ENCODE measurements around the gene IGSF23. TPM values are rescaled to one million over a fixed set of nuclear protein-coding genes. Genes with fewer than 3 reads are reported as not detected.
"Not testable (repeated sequence)": the region's sequence is repeated elsewhere in the genome, so short reads cannot be mapped to it uniquely, and the experiment has no call there.

The IGSF23 gene
- total RNA-seq, 1 donor from 2014 or later = not detected

GRCh38 chr19:44628793-44629192 is 15.4 kb downstream of the IGSF23 start:
- Mint-ChIP-seq H3K36me3 (no peaks in the 10 kb centered on the region), H3K4me3 (no peak overlapping the region), H3K4me1 (peaks cover 4% of the 10 kb centered on the region), H3K9me3 (no peaks in the 10 kb centered on the region), H3K27ac (no peak overlapping the region), H3K27me3 (ENCODE audit: insufficient read depth, low read depth) (peaks cover 2% of the 10 kb centered on the region)
- no peaks in the 10 kb centered on the region for H3K9me3 ChIP-seq (ENCODE audit: low read depth)
- no peak overlapping the region for H3K4me2 ChIP-seq
- TF ChIP-seq CTCF (IDR thresholded peaks at IDR 0.05) = no peak
- no peak for TF ChIP-seq EZH2 (IDR thresholded peaks at IDR 0.05)
- no peak for TF ChIP-seq EZH2phosphoT487 (IDR thresholded peaks at IDR 0.05)
- H3K9ac ChIP-seq = no peak overlapping the region
- H2AFZ ChIP-seq (replicated peaks) = no peak overlapping the region
- no peaks in the 10 kb centered on the region for H3K36me3 ChIP-seq
- H3K27me3 ChIP-seq = no peaks in the 10 kb centered on the region
- no peak for DNase-seq (ENCODE audit: low spot score)
- H4K20me1 ChIP-seq (ENCODE audit: low read depth) = no peaks in the 10 kb centered on the region
- H3F3A ChIP-seq (ENCODE audit: low read depth) = no peaks in the 10 kb centered on the region
- no peaks in the 10 kb centered on the region for H3K79me2 ChIP-seq (ENCODE audit: low read depth)
- peaks cover 1% of the 10 kb centered on the region for H3K4me1 ChIP-seq
- no peak overlapping the region for H3K4me3 ChIP-seq
- no peak overlapping the region for H3K27ac ChIP-seq

GRCh38 chr19:44631611-44632010 is 18.2 kb downstream of the IGSF23 start:
- H3K27me3 ChIP-seq; H2AFZ ChIP-seq (replicated peaks); H3K36me3 ChIP-seq; H3K9me3 Mint-ChIP-seq; H3K4me2 ChIP-seq; H3K36me3 Mint-ChIP-seq; H3K9ac ChIP-seq; H3K27ac ChIP-seq; H3K9me3 ChIP-seq (ENCODE audit: low read depth); H3K27ac Mint-ChIP-seq; H3K4me1 Mint-ChIP-seq; H3K79me2 ChIP-seq (ENCODE audit: low read depth); H3K4me3 Mint-ChIP-seq; DNase-seq (ENCODE audit: low spot score); H3K4me1 ChIP-seq; H3K27me3 Mint-ChIP-seq (ENCODE audit: insufficient read depth, low read depth); H3F3A ChIP-seq (ENCODE audit: low read depth); H4K20me1 ChIP-seq (ENCODE audit: low read depth); H3K4me3 ChIP-seq: not testable (repeated sequence)

- H3K79me2 ChIP-seq (ENCODE audit: low read depth); H2AFZ ChIP-seq (replicated peaks); H3F3A ChIP-seq (ENCODE audit: low read depth); H3K4me3 ChIP-seq; DNase-seq (ENCODE audit: low spot score); H3K9me3 ChIP-seq (ENCODE audit: low read depth); H3K4me1 Mint-ChIP-seq; H3K4me2 ChIP-seq; H3K27ac ChIP-seq; H3K27me3 ChIP-seq; H3K36me3 ChIP-seq; H3K4me3 Mint-ChIP-seq; H3K9ac ChIP-seq; H4K20me1 ChIP-seq (ENCODE audit: low read depth); H3K9me3 Mint-ChIP-seq; H3K36me3 Mint-ChIP-seq; H3K27ac Mint-ChIP-seq; H3K4me1 ChIP-seq: not testable (repeated sequence)
- H3K27me3 Mint-ChIP-seq (ENCODE audit: insufficient read depth, low read depth) = peaks cover 11% of the 10 kb centered on the region
Measured at GRCh38 chr19:44634058-44634457, 20.7 kb downstream of the IGSF23 start.

GRCh38 chr19:44634785-44635184 is 21.4 kb downstream of the IGSF23 start:
- no peak overlapping the region for H3K4me3 ChIP-seq
- H3K4me1 Mint-ChIP-seq = peaks cover 8% of the 10 kb centered on the region

More at GRCh38 chr19:44634785-44635184, 21.4 kb downstream of the IGSF23 start:
- Histone ChIP-seq H3K36me3 (no peaks in the 10 kb centered on the region), H3F3A (ENCODE audit: low read depth) (no peaks in the 10 kb centered on the region), H3K27me3 (no peaks in the 10 kb centered on the region), H3K9me3 (ENCODE audit: low read depth) (no peaks in the 10 kb centered on the region), H4K20me1 (ENCODE audit: low read depth) (no peaks in the 10 kb centered on the region), H3K27ac (no peak overlapping the region), H3K79me2 (ENCODE audit: low read depth) (no peaks in the 10 kb centered on the region), H2AFZ (replicated peaks) (no peak overlapping the region), H3K4me2 (no peak overlapping the region), H3K4me1 (peaks cover 8% of the 10 kb centered on the region), H3K9ac (no peak overlapping the region)
- Mint-ChIP-seq H3K9me3 (no peaks in the 10 kb centered on the region), H3K27ac (no peak overlapping the region), H3K36me3 (no peaks in the 10 kb centered on the region), H3K4me3 (no peak overlapping the region), H3K27me3 (ENCODE audit: insufficient read depth, low read depth) (peaks cover 11% of the 10 kb centered on the region)
- TF ChIP-seq EZH2 (IDR thresholded peaks at IDR 0.05) (no peak), EZH2phosphoT487 (IDR thresholded peaks at IDR 0.05) (no peak), CTCF (IDR thresholded peaks at IDR 0.05) (no peak)
- DNase-seq (ENCODE audit: low spot score) = no peak
